Measurements from ENCODE around the gene PHF5A.

Gene PHF5A, protein sequence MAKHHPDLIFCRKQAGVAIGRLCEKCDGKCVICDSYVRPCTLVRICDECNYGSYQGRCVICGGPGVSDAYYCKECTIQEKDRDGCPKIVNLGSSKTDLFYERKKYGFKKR
- 36.4 to 100 reads per million in 2 experiments for total RNA-seq

DNA sequence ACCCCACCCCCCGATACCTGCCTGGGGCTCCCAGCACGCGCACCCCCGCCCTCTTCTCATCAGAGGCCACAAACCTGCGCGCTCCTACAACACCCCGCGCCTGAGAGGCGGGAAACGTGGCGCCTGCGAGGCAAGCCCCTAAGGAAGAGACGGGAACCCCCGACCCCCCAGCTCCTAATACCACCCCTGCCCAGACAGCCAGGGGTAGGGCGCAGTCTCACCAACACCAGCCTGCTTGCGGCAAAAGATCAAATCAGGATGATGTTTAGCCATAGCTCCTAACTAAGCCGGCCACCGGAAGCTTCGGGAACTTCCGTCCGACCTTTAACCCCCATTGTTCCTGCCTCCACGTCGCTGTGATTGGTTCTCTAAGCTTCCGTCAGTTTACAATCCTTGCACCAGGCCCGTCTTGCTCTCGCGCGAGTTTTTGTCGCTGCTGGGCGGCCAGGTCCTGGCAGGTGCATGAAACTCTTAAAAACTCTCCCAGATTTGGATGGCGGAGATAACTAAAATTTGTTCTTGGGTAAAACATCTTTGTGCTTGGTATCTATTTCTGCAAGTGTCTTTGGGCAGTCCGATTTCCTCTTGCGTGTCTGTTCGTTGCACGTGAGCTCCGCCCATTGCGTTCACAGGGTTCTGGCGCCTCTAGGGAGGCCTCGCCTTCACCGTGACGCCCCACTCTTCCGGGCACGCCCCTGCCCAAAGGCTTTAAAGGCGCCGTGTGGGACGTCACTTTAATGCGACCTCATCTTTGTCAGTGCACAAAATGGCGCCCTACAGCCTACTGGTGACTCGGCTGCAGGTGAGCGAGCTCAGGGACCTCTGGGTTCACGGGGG, at the start of gene PHF5A, which contains the start of gene ACO2:
Gene PHF5A, minus strand, starts transcription at position 312 of the 837 bp plus-strand sequence. Its CDS starts 39 bp downstream, at position 273.
Gene ACO2, plus strand, starts transcription at position 737 of the 837 bp plus-strand sequence. Its CDS starts 30 bp downstream, at position 767.
- DNase-seq (ENCODE audit: low read depth), result peak; percentile 97

DNA sequence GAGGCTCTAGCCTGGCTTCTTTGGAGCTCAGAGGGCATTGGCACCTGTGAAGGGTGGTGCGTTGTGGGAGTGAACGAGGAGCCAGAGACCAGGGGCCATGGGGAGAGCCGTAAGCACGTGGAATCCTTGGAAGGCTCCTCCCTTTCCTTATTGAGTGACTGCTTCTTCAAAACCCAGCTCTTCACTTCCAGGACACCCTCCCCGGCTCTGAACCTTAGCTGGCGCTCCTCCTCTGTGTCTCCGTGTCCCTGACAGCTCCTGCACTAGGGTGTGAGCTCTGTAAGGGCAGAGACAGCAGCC, 49.5 kb upstream of the PHF5A start:
- no peak for DNase-seq (ENCODE audit: low read depth)

DNA sequence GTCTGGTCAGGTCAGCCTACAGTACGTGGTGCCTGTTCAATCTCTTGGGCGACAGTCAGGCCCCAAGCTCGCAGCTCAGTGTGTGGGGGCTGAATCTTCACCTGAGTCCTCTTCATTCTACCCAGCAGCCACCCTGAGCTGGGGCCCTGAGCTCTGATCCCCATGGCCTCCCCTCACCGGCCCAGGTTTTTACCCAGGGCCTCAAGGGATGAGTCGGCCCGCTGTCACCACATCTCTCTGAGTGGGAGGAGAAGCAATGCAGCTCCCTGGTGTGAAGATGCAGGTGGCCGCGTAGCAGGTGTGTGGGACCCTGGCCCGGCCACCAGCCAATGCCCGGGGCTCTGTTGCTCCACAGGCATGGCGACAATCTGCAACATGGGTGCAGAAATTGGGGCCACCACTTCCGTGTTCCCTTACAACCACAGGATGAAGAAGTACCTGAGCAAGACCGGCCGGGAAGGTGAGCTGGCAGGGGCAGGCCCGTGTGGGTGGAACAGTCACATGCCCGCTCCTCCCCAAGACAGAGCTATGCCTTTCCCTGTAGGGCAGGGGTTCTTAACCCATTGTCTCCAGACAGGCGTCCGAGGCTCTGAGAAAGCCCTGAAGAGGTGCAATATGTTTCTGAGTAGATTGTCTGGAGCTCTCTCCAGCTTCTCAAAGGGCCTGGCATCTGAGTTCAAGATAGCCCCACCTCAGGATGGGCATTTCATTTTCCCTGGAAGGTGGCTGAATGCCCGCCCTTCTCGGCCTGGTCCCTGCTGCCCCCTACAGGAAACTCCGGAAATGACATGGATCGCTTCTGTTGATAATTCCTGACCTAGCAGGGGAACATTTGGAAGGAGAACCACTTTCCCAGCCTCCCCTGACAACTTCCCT, 48.9 kb upstream of the PHF5A start:
- peak; percentile 14 for DNase-seq (ENCODE audit: low read depth)

DNA sequence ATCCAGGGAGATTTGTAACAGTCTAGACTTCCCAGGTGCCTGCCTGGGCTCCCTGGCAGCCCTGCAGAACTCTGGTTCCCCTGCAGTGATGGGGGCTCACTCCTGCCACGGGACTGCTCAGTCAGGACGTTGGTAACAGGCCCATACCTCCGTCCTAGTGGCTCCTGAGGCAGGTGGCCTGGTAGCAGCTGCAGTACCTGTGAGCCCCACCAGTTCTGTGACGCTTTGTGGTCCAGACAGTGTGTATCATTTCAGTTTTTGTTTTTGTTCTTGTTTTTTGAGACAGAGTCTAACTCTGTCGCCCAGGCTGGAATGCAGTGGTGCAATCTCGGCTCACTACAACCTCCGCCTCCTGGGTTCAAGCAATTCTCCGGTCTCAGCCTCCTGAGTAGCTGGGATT, 48.0 kb upstream of the PHF5A start:
- no peak for DNase-seq (ENCODE audit: low read depth)

DNA sequence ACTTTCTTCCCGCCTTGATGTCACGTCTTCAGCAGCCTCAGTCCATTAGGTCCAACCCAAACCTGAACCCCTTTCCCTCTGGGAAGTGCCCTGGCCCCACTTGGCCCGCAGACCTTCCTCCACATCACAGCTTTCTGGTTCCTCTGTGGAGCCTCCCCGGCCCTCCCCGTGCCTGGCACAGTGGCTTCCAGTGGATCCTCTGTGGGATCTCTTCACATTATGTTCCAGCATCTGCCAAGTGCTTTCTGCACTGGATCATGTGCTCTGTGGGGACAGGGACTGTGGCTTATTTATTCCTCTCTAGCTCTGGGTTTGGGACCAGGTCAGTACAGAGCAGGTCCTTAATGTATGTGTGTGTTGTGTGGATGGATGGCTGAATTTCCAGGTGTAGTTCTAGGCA, 44.9 kb upstream of the PHF5A start:
- DNase-seq (ENCODE audit: low read depth), result no peak

DNA sequence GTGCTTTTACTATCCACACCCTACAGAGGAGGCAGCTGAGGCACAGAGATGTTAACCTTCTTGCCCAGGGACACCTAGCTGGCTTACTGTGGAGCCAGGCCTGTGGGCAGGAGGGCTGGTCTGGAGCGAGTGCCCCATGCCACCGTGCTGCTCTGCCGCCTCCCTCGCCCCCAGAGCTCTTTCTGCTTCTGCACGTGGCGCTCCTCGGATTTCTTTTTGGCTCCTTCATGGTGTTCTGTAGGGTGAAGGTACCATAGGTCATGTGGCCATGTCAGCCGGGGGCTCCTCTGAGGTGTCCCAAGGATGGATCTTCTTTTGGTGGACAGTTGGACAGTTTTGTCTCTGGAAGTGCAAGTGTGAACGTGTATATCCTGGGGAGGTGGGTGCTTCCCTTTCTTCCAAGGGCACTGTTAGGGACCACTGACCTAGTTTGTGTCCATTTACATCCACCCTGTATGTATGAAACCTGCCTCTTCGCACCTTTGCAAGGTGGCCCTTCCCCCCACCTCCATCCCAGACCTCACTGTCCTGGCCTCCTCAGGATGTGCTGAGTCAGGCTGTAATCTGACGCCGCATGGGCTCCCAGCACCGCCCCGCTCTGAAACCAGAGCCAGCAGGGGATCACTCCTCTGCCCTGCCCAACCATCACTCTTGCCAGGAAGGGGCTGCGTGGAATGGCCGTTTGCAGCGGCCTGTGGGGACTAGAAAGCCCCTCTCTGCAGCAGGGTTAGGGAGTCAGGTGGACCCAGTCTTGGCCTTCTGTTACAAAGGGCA, 44.1 kb upstream of the PHF5A start:
- DNase-seq (ENCODE audit: low read depth), result no peak

DNA sequence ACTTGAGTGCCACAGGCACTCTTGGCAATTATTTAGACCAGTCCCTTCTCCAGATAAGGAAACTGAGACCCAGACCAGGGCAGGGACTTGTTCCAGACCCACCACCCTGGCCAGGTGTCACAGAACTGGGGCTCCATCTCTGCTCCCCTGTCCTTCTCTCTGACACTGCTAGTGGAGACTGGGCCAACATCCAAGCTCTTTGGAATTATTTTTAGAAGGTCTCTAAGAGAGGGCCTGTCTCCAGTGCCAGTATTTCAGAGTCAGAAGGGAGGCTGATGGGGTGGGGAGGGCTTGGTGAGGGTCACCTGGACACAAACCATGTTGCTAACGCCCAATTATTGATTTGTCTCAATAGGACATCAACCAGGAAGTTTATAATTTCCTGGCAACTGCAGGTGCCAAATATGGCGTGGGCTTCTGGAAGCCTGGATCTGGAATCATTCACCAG, 43.1 kb upstream of the PHF5A start:
- DNase-seq (ENCODE audit: low read depth), result no peak

DNA sequence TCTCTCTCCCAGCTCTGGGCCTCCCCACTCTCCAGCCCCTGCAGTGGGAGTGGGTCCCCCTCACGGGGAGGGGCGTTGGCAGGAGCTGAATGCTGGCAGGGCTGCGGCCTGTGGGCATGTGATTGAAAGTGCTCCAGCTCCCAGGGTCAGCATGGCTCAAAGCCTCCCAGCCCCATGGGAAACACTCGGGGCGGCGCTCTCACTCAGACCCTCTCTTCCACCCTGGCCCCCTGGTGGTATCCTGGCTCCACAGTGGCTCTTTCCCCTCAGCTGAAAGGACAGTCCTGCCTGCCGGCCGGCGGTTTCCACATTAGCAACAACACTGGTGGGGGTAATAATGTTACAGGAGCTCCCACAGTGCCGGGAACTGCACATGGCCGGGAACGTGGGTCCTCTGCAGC, 40.3 kb upstream of the PHF5A start:
- DNase-seq (ENCODE audit: low read depth), result no peak

DNA sequence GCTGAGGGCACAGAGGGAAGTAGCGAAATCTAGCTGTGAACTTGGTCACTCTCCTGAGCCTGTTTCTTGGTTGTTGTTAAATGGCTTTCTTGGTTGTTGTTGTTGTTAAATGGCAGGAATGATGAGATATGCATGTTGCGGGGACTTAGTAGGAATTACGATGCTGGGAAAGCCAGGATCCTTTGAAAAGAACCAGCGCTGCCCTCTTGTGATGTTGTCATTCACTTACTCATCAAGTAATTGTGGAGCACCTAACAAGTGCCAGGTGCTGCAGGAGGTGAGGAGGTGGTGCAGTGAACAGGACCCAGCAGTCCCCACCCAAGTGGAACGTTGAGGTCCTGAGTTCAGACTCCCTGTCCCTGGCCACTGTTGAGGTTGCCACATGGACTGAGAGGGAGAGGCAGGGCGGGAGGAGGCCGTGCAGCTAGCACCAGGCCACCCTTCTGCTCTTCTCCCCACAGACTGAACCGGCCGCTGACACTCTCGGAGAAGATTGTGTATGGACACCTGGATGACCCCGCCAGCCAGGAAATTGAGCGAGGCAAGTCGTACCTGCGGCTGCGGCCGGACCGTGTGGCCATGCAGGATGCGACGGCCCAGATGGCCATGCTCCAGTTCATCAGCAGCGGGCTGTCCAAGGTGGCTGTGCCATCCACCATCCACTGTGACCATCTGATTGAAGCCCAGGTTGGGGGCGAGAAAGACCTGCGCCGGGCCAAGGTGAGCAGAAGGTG, 39.0 kb upstream of the PHF5A start:
- DNase-seq (ENCODE audit: low read depth), result no peak

DNA sequence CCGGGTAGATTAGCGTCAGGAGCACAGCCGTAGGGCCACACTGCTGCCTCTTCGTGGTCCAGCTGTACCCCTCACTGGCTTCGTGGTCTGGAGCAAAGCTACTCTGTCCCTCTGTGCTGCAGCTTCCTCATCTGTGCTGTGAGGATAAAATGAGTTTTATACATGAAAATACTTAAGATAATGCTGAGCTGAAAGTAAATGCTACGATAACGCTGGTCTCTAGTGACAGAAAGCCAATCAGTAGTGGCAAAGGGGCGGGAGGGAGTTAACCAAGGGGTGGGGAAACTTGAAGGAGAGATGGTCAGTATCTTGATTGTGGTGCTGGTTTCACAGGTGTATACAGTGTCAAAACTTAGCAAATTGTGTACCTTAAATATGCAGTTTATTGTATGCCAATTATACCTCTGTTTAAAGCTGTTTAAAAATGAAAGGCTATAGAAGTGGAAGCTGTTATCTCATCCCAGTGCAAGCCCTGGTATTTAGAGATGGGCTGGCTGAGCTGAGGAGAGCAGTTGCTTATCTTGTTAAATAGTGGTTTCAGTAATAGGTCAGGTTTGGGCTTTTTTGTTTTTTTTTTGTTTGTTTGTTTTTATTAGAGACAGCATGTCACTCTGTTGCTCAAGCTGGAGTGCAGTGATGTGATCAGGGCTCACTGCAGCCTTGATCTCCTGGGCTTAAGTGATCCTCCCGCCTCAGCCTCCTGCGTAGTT, 37.2 kb upstream of the PHF5A start:
- DNase-seq (ENCODE audit: low read depth), result no peak

DNA sequence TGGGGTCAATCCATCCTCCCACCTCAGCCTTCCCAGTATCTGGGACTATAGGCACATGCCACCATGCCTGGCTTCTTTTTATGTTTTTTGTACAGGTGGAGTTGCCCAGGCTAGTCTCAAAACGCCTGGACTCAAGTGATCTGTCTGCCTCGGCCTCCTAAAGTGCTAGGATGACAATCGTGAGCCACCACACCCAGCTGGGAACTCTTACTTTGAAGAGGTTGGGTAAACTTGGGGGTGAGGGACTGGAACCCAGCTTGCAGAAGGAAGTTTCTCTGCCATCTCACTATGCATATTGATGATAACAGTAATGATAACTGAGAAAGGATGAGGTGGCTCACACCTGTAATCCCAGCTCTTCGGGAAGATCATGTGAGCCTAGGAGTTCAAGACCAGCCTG, 36.3 kb upstream of the PHF5A start:
- DNase-seq (ENCODE audit: low read depth), result no peak

DNA sequence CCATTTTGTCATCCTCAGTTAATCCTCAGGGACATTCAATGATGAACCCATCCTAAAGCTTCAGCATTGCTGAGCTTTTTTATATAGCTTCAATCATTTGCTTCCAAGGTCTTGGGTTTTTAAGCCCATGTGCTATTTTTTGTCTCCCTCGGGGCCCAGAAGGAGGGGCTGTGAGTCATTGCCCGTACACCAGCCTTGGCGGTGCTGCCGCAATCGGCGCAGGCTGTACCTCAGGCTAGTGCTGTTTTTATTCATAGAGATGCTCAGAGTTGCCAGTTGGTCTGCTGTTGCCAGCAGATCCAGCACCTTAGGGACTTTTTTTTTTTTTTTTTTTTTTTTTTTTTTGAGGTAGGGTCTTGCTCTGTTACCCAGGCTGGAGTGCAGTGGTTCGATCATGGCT, 35.9 kb upstream of the PHF5A start:
- no peak for DNase-seq (ENCODE audit: low read depth)

DNA sequence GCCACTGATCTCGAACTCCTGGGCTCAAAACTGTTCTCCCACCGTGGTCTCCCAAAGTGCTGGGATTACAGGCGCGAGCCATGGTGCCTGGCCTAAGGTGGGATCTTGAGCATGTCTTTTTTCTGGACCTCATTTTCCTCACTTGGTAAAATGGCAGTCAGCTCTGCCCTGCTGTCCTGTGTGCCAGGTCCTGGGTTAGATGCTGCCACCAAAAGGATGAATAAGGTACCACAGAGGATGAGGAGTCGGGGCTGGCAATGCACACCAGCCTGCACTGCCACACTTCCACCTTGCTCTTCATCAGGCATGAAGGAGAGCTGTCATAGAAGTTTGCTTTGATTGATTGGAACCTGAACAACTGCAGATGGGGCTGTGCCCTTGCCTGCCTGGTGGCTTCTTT, 32.7 kb upstream of the PHF5A start:
- no peak for DNase-seq (ENCODE audit: low read depth)

DNA sequence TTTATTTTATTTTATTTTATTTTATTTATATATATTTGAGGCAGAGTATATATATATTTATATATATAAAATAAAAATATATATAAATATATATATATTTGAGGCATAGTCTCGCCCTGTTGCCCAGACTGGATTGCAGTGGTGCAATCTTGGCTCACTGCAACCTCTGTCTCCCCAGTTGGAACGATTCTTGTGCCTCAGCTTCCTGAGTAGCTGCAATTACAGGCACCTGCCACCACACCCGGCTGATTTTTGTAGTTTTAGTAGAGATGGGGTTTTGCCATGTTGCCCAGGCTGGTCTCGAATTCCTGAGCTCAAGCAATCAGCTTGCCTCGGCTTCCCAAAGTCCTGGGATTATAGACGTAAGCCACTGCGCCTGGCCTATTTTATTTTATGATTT, 31.8 kb upstream of the PHF5A start:
- no peak for DNase-seq (ENCODE audit: low read depth)

DNA sequence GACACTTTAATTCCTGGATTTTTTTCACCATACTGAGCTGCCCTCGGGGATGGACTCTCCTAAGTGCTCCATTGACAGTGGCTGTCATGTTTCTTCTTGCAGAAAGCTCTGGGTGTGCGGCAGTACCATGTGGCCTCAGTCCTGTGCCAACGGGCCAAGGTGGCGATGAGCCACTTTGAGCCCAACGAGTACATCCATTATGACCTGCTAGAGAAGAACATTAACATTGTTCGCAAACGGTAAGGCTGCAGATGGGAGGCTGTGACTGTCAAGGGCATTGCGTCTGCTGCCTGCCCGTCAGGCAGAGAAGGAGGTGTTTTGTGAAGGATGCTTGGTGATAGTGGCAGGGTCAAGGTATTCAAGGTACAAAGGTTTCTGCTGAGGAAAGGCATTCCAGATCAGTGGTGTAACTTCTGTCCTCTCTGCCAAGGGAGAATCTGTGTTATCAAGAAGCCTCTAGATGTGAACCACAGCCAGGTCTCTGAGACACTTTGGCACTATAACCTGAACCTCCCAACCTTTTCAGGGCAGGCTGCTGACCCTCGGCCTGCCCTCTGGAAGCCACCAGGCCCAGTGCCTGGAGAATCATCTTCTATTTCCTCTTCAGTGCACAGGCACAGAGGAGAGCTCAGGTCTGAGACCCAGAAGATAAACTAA, 31.3 kb upstream of the PHF5A start:
- no peak for DNase-seq (ENCODE audit: low read depth)

DNA sequence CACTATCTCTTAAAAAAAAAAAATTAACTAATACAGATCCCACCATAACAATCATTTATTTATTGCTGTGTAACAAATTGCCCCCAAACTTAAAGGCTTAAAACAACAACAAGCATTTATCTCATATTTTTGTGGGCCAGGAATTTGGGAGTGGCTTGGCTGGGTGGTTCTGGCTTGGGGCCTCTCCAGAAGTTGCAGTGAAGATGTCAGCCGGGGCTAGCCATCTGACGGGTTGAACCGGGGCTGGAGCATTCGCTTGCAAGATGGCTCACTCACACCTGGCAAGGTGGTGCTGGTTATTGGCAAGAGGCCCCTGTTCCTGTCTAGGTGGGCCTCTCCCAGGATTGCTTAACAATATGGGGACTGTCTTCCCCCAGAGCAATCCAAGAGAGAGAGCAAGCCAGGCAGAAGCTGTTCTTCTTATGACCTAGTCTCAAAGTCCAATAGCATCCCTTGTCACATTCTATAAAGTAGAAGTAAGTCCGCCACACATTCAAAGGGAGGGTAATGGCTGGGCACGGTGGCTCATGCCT, 29.9 kb upstream of the PHF5A start:
- no peak for DNase-seq (ENCODE audit: low read depth)

DNA sequence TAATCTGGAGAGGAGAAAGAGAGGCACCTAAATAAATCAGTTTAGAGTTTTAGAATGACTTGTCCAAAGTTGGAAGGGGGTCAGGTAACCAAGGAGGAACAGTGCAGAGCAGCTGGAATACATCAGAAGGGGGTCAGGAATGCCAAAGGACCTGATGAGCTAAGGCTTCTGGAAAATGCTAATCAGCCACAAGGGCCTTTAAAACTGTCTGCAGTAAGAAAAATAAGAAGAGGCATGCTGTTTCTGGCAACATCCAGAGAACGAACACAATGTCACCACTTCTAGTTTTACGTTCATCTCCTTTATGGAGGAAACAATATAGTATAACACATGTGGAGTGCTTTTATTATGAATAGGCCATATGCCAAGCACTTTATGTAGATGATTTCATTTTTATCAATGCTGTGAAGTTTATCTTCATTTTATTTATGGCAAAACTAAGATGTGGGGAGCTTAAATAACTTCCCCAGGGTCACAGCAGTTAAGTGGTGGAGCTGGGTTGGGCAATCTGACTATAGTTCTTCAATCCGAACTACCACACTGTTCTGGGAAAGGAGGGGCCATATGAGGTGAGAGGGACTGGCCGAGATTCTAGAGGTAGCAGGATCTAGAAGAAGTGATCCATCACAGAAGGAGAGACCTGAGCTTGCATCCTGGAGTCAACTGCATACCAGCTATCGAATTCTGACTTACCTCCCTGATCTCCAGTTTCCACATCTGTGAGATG, 23.0 kb upstream of the PHF5A start:
- no peak for DNase-seq (ENCODE audit: low read depth)

DNA sequence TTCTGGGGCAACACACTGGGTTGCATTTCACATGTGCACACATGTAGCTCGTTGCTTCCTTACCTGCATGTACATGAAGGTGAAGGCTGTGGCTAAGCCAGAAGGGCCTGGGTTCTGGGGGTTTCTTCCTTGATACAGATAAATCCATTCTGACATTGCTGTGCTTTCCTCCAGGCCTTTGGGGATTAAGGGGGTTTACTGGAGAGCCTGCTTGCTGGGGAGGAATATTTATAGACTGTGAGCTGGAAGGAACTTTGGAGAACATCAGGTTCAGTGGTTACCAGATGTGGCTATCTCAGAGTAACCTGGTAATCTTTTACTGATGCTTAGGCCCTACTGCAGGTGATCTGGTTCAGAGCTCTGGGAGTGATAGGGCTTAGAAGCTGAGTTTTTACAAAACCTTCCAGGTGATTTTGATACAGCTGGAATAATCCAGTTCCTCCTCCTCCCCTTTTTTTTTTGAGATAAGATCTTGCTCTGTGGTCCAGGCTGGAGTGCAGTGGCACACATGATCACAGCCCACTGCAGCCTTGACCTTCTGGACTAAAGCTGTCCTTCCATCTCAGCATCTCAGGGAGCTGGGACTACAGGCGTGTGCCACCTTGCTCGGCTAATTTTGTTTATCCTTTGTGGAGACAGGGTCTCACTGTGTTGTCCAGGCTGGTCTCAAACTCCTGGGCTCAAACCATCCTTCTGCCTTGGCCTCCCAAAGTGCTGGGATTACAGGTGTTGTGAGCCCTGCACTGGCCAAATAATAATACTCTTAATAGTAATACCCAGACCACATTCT, 20.3 kb upstream of the PHF5A start:
- no peak for DNase-seq (ENCODE audit: low read depth)

Data from T follicular helper cell (primary cell).